ENCODE data around the gene MAGEA2.
"Not testable (repeated sequence)": the region's sequence is repeated elsewhere in the genome, so short reads cannot be mapped to it uniquely, and the experiment has no call there.

The MAGEA2 gene

GRCh38 chrX:152706500-152706899 is 47.1 kb downstream of the MAGEA2 start:
- not testable (repeated sequence) for DNase-seq (ENCODE audit: low spot score)

GRCh38 chrX:152700390-152700789 is 53.3 kb downstream of the MAGEA2 start:
- not testable (repeated sequence) for DNase-seq (ENCODE audit: low spot score)

Measured in CD4-positive, alpha-beta T cell treated with Interleukin-15 for 4 hours (primary cell).